Tibial nerve (tissue), 4 donors: ENCODE measurements around the gene PIK3AP1.

ENCODE experiments used
- CTCF ChIP-seq, 5 experiments: fragments of 200-600 bp in 3 of 5; fragments of 450-650 bp in 2 of 5; sonication (generic) in 3 of 5; IDR thresholded peaks; one replicate each; pipeline ENCODE4 v1.5.1; 2016 to 2019; ENCODE audit warnings: antibody characterized with exemption in 5 of 5, mild to moderate bottlenecking in 3 of 5, moderate library complexity in 2 of 5
- EP300 ChIP-seq, 2 donors: sonication (generic); formaldehyde crosslinking; IDR thresholded peaks; one replicate each; pipeline ENCODE4 v1.6.1; 2017; ENCODE audit warnings: antibody characterized with exemption in 2 of 2, mild to moderate bottlenecking in 1 of 2

GRCh38 chr10:96699613-96700012 lies 20.7 kb downstream of the PIK3AP1 start:
- TF ChIP-seq CTCF (IDR thresholded peaks at IDR 0.05): no peak
- no peak for TF ChIP-seq EP300 (IDR thresholded peaks at IDR 0.05)
